Hematopoietic multipotent progenitor cell treated with erythropoietin and hydrocortisone succinate and interleukin-3 and kit ligand, for 17 days (in vitro differentiated cells): ENCODE data around the gene NXN.
A peak's percentile ranks its signal among the peaks of the same experiment; 100 is the strongest.

Experiments used
- DNase-seq: peaks from one replicate; pipeline ENCODE4 v3.0.0-alpha.2; 2015; ENCODE audit warnings: low spot score

Gene NXN

GRCh38 chr17:979539-980405 is at the start of gene NXN:
Gene NXN (minus strand): TSS chr17:979776.
- DNase-seq = peak; percentile 81

DNA sequence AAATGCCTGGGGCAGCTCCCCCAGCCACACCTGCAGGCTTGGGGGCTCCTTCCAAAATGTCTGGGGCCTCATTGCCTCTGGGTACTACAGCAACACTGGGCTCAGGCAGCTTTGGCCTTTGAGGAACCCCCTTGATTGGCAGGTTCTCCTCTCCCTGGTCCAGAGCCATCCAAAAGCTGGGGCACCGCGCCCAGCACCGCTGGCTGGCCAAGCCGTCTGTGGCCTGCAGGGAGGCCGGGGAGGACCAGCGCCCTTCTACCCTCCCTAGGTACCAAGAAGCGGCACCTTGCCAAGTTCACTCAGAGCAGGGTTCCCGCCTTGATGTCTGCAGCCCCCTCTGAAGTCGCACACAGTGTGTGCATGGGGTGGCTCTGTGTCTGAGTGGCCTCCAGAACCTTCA is 47.5 kb upstream of the NXN start:
- DNase-seq = no peak

GRCh38 chr17:1026599-1026975 is 47.0 kb upstream of the NXN start:
- DNase-seq = no peak

DNA sequence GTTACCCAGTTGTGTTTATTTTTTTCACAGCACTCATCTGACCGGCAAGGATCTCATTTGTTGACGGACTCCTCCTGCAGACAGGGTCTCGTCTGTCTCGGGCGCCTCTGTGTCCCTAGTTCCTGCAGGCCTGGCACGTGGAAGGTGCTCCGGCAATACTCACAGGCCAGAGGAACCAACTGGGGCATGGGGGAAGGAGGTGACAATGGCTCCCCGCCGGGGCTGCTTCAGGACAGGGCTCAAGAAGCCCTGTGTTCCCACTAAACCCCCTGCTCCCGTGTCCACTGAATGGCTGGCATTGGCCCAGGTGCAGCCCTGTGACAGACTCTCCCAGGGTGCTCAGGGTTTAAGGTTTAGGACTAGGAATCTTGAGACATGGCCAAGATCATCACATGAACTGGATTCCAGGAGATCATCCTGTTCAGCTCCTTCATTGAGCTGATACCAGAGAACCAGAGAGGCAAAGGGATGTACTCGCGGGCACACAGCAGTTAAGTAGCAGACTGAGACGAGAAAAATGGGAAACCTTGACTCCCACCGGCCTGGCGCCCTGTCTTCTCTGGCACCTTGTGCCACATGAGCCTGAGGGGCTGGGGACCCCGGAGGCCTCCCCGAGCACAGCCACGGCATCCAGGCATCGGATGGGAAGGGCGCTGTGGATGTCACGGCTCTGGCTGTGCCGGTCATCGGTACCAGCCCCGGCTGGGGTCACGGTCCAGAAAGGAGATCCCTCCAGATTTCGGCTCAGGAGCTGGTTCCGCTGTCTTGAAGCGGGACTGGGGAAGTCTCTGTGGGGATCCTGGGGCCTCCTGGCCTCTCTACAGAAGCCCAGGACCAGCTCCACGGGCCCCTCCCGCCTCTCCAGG is 46.4 kb upstream of the NXN start:
- DNase-seq = no peak

GRCh38 chr17:1024076-1024475 is 44.5 kb upstream of the NXN start:
- no peak for DNase-seq

GRCh38 chr17:1022278-1023024 is 42.9 kb upstream of the NXN start:
- no peak for DNase-seq

GRCh38 chr17:1021147-1021546 is 41.6 kb upstream of the NXN start:
- no peak for DNase-seq

GRCh38 chr17:1019451-1019850 is 39.9 kb upstream of the NXN start:
- DNase-seq = no peak

GRCh38 chr17:1018547-1018946 is 39.0 kb upstream of the NXN start:
- no peak for DNase-seq

GRCh38 chr17:1013729-1014090 is 34.1 kb upstream of the NXN start:
- DNase-seq = no peak

DNA sequence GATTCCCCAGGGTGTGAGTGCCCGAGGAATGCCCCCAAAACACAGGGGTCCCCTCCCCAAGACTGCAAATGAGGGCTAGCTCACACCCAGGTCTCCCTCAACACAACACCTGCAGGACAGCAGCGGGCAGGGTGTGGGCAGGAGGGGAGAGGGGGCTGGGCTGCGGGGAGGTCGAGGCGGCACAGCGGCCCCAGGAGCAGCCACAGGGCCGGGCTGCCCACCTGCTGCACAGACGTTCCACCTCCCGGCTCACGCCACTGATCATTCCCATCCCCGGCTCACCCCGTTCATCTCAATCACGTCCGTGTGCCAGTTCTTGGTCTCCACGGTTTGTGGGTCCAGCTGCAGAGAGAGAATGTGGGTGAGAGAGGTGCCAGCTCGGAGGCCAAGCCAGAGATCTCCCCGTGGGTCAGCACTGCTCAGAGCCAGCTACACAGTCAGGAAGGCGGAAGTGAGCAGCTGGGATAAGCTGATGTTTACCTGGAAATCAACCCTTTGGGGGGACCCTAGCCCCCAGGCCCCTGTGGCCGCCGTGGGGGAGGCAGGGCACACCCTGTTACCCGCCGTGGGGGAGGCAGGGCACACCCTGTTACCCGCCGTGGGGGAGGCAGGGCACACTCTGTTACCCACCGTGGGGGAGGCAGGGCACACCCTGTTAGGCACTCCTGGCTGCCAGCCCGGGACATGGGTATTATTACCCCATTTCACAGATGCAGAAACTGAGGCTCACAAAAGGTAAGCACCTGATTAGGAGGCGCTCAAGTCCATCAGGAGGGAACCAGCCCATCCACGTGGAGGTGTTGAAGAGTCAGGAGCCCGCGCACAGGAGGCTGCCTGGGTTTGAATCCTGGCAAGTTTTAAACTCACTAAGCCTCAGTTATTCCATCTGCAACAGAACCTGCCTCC is 33.5 kb upstream of the NXN start:
- no peak for DNase-seq

DNA sequence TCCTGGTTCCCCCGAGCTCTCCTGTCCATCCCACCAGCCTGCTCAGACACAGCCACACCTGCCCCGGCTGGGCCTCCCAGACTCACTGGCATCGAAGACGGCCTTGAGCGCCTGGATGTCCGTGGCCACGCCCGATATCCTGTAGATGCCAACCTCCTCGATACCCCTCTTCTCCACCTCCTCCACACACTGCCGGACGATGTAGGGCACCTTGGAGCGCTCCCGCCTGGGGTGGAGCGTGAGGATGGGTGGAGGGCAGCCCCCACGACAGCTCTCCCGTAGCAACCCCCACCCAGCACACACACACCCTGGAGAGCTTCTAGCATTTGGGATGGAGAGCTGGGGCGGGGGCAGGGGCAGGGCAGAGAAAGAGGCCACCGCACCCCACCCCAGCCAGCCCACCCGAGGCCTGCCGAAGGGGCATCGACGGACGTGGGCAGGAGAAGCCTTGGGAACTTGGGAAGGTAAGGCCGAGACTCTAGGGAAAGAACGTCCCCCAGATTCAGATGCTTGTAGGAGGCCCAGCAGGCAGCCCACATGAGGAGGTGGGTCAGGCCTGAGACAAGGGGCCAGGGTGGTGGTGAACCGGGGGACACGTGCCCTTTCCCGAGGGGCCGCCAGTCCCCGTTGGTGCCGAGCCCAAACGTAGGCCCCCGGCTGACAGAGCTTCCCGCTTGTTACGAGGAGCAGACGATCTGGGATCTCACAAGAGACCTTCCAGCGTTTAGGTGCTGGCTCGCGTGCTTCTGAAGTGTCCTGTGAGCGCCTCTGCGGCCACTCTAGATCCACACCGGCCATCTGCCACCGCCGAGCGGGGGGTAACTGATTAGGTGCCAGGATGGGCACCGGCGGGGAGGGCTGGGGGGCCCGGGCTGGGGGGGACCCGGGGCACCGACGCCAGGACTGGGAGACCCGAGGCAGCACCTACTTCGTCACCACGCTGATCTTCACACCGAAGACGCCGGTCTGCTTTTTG is 32.5 kb upstream of the NXN start:
- DNase-seq = no peak

GRCh38 chr17:1011138-1011537 is 31.6 kb upstream of the NXN start:
- DNase-seq = no peak

- DNase-seq = no peak
These were observed 31.0 kb upstream of the NXN start for GRCh38 chr17:1010586-1010985.

GRCh38 chr17:1010086-1010450 is 30.5 kb upstream of the NXN start:
- DNase-seq = no peak

DNA sequence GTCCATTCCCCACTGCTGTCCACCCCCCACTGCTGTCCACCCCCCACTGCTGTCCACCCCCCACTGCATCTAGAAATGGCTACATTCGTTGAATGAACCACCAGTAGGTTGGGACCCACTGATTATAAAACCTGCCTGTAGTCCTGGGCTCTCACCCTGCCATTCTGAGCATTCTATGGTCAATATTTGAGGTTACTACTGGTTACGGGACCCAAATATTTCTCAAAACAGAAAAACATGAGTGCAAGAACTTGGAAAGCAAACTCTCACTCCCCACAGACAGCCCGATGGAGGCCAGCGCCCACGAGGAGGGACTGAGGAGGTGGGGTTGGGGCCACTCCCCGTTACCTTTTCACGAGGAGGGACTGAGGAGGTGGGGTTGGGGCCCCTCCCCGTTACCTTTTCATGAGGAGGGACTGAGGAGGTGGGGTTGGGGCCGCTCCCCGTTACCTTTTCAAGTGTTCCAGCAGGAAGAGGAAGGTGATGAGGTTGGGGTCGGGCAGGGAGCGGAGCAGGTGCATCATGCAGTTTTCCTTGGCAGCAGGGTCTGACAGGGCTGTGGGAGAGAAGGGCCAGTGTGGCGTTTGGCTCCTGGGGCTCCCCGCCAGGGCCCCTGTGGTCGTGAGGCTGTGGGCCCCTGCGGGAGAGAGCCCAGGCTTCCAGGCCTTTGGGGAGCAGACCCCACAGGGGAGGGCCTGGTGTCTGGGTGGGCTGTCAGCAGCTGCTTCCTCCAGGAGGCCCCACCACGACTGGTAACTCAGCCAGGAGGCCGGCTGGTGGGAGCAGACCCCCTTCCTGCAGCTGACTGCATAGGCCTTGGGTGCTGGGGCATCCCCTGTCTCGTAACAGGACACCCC is 29.9 kb upstream of the NXN start:
- no peak for DNase-seq

DNA sequence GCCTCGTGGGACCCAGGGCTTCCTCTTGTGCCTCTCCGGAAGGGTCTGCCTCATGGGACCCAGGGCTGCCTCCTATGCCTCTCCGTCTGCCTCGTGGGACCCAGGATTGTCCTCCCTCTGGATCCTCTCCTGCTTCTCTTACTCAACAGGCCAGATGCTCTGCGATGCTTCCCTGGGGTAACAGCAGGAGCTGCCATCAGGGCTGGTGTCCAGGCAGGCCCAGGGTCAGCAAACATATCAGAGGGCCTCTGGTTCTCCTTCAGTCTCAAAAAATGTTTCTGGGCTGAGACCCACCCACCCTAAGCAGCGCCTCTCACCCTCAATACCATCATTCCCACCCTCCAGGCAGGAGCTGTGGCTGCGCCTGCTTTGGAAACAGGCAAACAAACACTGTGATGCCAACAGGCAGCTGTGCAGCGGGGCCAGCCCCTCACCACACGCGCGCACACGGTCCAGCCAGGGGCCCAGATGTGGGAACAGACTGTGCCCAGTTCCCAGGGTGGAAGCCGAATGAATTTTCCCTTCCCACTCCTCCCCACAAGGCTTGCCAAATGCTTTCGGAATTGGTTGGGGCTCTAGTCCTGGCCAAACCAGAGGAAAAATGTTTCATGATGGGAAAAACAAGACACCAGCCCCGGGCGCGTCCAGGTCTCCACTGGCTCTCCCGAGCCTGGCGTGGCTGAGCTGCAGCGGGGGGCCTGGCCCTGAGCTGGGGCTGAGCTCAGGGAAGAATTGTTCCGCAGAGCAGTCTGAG is 28.6 kb upstream of the NXN start:
- DNase-seq = no peak

- no peak for DNase-seq
These were observed 27.9 kb upstream of the NXN start for GRCh38 chr17:1007310-1008007.
